Progenitor cell of endocrine pancreas (in vitro differentiated cells): Measurements from ENCODE around the gene MBD5. TPM values are rescaled to one million over a fixed set of nuclear protein-coding genes. Genes with fewer than 3 reads are reported as not detected.

ENCODE experiments used
- DNase-seq: peaks from one replicate; pipeline ENCODE4 v3.0.0; 2021; ENCODE audit warnings: low spot score; ENCODE audit not compliant: unreplicated experiment
- H3K27ac Mint-ChIP-seq: 2 replicates; pipeline ENCODE4 v1.8.0; 2021; ENCODE audit warnings: mild to moderate bottlenecking, moderate library complexity, mixed read lengths
- H3K27me3 Mint-ChIP-seq: 2 replicates; pipeline ENCODE4 v1.8.0; 2021; ENCODE audit warnings: mixed read lengths
- H3K36me3 Mint-ChIP-seq: 2 replicates; pipeline ENCODE4 v1.8.0; 2022; ENCODE audit warnings: mixed read lengths; ENCODE audit not compliant: insufficient read depth
- H3K4me1 Mint-ChIP-seq: 2 replicates; pipeline ENCODE4 v1.8.0; 2021; ENCODE audit warnings: low read depth, mixed read lengths
- H3K4me3 Mint-ChIP-seq: 2 replicates; pipeline ENCODE4 v1.8.0; 2021; ENCODE audit warnings: low read depth, mild to moderate bottlenecking, moderate library complexity, mixed read lengths
- H3K9me3 Mint-ChIP-seq: 2 replicates; pipeline ENCODE4 v1.8.0; 2021; ENCODE audit warnings: low read depth, mixed read lengths
- CTCF ChIP-seq: fragments of 200-600 bp; sonication (generic); IDR thresholded peaks from one replicate; pipeline ENCODE4 v1.5.0; 2021; ENCODE audit warnings: antibody characterized with exemption, mild to moderate bottlenecking; ENCODE audit not compliant: unreplicated experiment
- total RNA-seq: library from RNA; stranded (reverse); gene quantifications from 2 replicates; pipeline ENCODE4 v1.2.1, GENCODE V29; 2021

MBD5 gene
- total RNA-seq, 1 donor from 2014 or later, result 65.6 TPM

- peaks cover 2% of the 10 kb centered on the region for H3K4me1 Mint-ChIP-seq
- H3K27ac Mint-ChIP-seq, result no peak overlapping the region
- no peaks in the 10 kb centered on the region for H3K9me3 Mint-ChIP-seq
- no peaks in the 10 kb centered on the region for H3K27me3 Mint-ChIP-seq
- DNase-seq, result no peak
- no peak overlapping the region for H3K4me3 Mint-ChIP-seq
- peaks cover 7% of the 10 kb centered on the region for H3K36me3 Mint-ChIP-seq
- TF ChIP-seq CTCF, result no peak
Measured at GRCh38 chr2:148483665-148484064, 462.8 kb downstream of the MBD5 start.

- Mint-ChIP-seq H3K27me3 (no peaks in the 10 kb centered on the region), H3K4me1 (peaks cover 2% of the 10 kb centered on the region), H3K36me3 (peaks cover 7% of the 10 kb centered on the region), H3K4me3 (no peak overlapping the region), H3K9me3 (no peaks in the 10 kb centered on the region), H3K27ac (no peak overlapping the region)
- DNase-seq, result no peak
- no peak for TF ChIP-seq CTCF
Measured at GRCh38 chr2:148484066-148484465, 463.2 kb downstream of the MBD5 start.

GRCh38 chr2:148486655-148487054, 465.8 kb downstream of the MBD5 start:
- H3K27me3 Mint-ChIP-seq, result no peaks in the 10 kb centered on the region
- H3K27ac Mint-ChIP-seq, result no peak overlapping the region
- H3K4me1 Mint-ChIP-seq, result peaks cover 2% of the 10 kb centered on the region
- DNase-seq, result no peak
- no peak overlapping the region for H3K4me3 Mint-ChIP-seq
- TF ChIP-seq CTCF, result no peak
- no peaks in the 10 kb centered on the region for H3K9me3 Mint-ChIP-seq
- H3K36me3 Mint-ChIP-seq, result peaks cover 21% of the 10 kb centered on the region

- Mint-ChIP-seq H3K4me1 (peaks cover 3% of the 10 kb centered on the region), H3K4me3 (no peak overlapping the region), H3K27ac (no peak overlapping the region), H3K36me3 (peaks cover 21% of the 10 kb centered on the region), H3K9me3 (no peaks in the 10 kb centered on the region), H3K27me3 (no peaks in the 10 kb centered on the region)
- TF ChIP-seq CTCF, result no peak
- no peak for DNase-seq
Measured at GRCh38 chr2:148487439-148487838, 466.5 kb downstream of the MBD5 start.

- no peak for DNase-seq
- no peak for TF ChIP-seq CTCF
- Mint-ChIP-seq H3K4me3 (no peak overlapping the region), H3K4me1 (peaks cover 3% of the 10 kb centered on the region), H3K9me3 (no peaks in the 10 kb centered on the region), H3K36me3 (peaks cover 21% of the 10 kb centered on the region), H3K27ac (peak overlapping the region; percentile 53), H3K27me3 (no peaks in the 10 kb centered on the region)
Measured at GRCh38 chr2:148490840-148491439, 470.0 kb downstream of the MBD5 start.
